HepG2 (cell line): Measurements from ENCODE around the gene FAM170B.

Experiments used
- NCOR1 ChIP-seq: fragments of 200-600 bp; sonication (generic); IDR thresholded peaks from 2 replicates; pipeline ENCODE4 v1.7.0; 2017; ENCODE audit warnings: antibody characterized with exemption, low read length, borderline replicate concordance
- PREB ChIP-seq: sonication (generic); formaldehyde crosslinking; IDR thresholded peaks from 2 replicates; pipeline ENCODE4 v1.4.0; 2020; ENCODE audit warnings: missing genetic modification reagents
- ZFP1 ChIP-seq: IDR thresholded peaks from 2 replicates; pipeline ENCODE4 v1.6.1; 2016
- ZNF562 ChIP-seq: sonication (generic); formaldehyde crosslinking; IDR thresholded peaks from 2 replicates; pipeline ENCODE4 v1.8.0; 2022; ENCODE audit warnings: missing genetic modification reagents, borderline replicate concordance

GRCh38 chr10:49160814-49161213 lies 27.0 kb upstream of the FAM170B start:
- TF ChIP-seq PREB (CRISPR knock-in tag) (no peak), NCOR1 (no peak), ZFP1 (CRISPR knock-in tag) (no peak), ZNF562 (CRISPR knock-in tag) (no peak)
